Left renal pelvis (tissue), 4 donors: ENCODE data around the gene CFAP141. TPM values are rescaled to one million over a fixed set of nuclear protein-coding genes. Genes with fewer than 3 reads are reported as not detected.
A peak's percentile ranks its signal among the peaks of the same experiment; 100 is the strongest.
"Not testable (repeated sequence)": the region's sequence is repeated elsewhere in the genome, so short reads cannot be mapped to it uniquely, and the experiment has no call there.

Source experiments
- DNase-seq, 4 donors: peaks; one replicate each; pipeline ENCODE4 v3.0.0-alpha.2; 2013; ENCODE audit warnings: low read depth in 4 of 4, low spot score in 3 of 4
- polyA plus RNA-seq, 4 donors: library from polyadenylated mRNA; unstranded; fragments of 120-200 nt; gene quantifications; one replicate each; pipeline ENCODE4 v1.2.1, GENCODE V29; 2013; ENCODE audit not compliant: insufficient read length in 4 of 4

The CFAP141 gene
- polyA plus RNA-seq, 4 donors = 0.44 TPM; not detected in 3

DNA sequence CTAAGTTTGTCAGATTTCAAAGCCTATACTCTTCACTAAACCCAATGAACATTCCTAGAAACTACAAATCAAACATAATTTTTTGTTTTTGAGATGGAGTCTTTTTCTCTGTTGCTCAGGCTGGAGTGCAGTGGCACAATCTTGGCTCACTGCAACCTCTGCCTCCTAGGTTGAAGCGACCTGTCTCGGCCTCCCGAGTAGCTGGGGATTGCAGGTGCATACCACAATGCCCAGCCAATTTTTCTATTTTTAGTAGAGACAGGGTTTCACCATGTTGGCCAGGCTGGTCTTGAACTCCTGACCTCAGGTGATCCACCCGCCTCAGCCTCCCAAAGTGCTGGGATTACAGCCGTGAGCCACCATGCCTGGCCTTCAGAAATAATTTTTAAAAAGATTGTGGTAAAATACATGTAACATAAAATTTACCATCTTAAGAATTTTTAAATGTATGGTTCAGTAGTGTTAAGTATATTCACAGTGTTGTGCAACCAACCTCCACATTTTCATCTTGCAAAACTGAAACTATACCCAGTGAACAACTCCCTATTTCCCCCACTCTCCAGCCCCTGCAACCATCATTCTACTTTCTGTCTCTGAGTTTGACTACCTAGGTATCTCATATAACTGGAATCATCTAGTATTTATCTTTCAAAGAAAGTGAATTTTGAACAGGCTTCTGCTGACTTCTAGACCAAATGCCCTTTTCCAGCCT lies 2.7 kb upstream of the CFAP141 start:
- DNase-seq = no peak

DNA sequence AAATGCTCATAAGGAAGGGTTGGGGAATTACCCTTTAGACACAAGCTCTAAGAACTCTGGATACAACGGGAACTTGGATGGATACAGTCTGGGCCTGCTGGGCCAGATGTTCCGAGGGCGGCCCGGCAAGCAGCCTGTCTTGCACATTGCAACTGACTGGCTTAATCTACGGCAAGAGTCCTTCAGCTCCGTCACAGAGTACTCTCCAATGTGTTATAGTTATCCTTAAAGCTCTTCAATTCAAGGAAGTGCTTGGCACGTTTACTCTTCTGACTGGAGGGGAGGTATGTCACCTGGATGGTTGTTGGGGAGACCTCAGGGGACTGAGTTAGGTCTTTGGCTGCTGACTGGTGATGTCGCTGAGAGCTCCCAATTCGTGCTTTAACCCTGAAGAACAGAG lies 1.1 kb upstream of the CFAP141 start:
- no peak for DNase-seq

DNA sequence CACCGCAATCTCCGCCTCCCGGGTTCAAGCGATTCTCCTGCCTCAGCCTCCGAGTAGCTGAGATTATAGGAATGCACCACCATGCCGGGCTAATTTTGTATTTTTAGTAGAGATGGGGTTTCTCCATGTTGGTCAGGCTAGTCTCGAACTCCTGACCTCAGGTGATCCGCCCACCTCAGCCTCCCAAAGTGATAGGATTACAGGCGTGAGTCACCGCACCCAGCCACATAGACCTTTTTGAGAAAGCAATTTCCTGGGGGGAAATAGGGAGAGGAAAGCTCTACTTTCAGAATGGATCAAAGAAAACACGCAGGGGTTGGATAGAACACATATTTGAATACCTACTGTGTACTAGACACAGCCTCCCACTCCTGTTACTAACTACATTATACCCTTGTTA lies 355 bp downstream of the CFAP141 start:
- not testable (repeated sequence) for DNase-seq

DNA sequence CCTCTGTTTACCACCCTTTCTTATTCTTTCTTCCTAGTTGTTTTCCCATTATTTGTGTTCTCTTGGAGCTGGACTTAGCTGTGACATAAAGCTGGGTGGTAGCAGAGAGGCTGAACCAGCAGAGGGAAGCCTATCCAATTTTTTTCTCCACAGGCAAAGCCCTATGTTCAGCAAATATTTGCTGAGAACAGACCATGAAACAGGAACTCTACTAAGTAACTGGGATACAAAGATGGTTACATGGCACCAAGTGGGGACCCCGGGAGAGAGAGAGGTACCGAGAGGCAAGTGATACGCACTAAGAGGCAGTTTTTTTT lies 6.6 kb downstream of the CFAP141 start:
- DNase-seq = no peak

DNA sequence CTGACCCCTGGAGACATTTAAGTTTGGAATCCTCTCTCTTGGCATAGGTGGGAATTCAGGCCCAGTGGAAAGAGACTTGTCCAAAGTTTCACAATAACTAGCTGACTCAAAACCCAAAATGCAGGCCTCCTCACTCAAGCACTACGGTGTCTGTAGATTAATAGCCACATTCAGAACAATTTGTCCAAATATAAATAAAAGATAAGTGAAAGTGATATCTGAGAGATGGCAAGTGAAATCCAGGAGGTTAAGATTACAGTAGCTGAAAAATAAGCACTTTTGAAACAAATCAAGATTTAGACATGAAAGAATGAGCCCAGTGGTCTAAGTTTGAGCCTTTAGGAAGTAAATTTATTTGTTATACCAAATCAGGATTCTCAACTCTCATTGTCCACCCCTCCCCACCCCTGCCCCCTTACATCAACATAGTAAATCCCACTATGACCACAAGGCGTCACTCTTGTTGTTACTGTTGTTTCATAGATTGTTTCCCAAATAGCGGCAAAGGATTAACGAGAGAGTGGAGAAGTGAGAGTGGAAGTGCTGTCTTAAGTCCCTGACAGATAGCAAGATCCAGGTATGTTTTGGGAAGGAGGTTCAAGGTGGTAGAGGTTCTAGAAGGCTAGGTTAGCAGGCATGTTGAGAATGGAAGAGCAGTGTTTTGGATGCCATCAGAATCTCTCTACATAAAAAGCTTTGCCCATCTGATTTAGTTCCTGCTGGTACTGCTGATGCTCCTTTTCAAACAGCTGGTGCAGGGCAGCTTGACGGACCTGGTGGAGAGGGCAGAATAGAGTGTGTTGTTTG lies 7.2 kb downstream of the CFAP141 start:
- DNase-seq = peak in 1 of 4 donors; percentile 66

DNA sequence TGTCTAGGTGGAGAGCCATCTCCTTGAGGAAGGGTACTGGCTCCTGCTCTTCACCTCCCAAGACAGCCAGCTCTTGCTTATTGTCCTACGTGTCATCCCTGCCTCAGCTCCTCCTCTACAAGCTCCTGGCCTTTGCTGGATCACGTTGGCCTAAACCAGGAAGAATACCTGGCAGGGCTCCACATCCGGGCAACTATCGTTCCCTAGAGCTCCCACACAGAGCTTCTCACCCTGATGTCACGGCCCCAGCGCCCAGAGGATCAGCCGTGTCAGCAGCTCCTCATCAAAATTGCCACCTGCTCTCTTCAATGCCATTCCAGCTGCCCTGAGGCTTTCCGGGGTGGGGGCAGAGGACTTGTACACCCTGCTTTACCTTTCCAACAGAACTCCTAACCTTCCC lies 12.3 kb downstream of the CFAP141 start:
- DNase-seq = no peak

DNA sequence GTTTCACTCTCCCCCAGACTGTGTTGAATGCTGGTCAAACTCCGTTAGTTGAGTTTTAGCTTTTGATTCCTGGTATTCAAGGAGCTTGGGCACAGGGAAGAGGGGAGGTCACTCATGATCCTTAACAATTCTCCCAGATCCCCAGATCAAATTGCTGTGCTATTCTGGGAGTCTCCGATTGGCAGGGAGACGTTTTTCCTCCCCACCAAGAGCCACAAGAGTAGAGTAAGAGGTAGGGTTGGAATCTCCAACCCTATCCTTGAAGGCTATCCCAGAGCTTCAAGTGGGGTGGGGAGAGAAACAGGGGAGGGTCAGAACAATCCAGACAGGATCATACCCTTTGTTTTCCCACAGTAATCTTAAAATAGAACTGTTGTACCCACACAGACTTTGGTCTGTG lies 13.7 kb downstream of the CFAP141 start:
- no peak for DNase-seq

DNA sequence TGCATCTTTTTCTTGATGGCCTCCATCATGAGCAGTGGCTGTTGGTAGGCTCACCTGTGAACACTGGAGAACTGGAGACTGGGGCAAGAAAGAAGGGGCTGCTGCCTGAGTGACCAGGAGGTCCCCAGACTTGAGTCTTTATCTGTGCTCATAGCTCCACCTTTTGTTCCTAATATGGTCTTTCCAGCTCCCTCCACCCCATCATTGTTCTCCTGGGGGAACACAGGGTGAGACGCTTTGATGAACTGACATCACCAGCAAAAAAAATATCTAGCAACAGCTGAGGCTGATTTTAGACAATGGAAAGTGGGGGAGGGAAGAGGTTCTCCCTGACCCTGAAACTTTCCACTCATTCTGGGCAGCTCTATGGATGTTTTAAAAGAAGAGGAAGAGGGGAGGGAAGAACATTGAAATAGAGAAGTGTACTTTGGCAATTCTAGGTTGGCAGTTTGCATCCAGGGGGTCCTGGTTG lies 14.1 kb downstream of the CFAP141 start, which contains the start of gene TPM3:
TPM3 (minus strand) TSS at position 111 of the 472 bp plus-strand sequence; CDS start at position 29, 82 bp downstream.
- DNase-seq = no peak

DNA sequence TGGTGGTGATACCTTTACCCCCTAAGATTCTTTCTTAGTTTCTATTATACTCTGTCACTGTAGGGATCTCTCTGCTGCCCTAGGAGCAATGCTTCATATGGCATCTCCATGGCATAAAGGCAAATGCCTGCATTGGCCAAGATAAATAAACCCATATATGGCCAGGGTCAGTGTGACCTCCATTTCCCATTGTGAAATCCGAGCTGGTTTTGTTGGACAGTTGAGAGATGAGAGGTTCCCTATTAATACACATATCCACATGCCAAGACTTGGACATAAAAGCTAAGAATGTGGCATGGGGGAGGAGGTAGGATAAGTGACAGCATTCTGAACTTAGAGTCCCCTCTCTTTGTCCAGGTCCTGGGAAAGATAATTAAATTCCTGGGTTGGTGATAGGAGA lies 15.6 kb downstream of the CFAP141 start:
- no peak for DNase-seq

DNA sequence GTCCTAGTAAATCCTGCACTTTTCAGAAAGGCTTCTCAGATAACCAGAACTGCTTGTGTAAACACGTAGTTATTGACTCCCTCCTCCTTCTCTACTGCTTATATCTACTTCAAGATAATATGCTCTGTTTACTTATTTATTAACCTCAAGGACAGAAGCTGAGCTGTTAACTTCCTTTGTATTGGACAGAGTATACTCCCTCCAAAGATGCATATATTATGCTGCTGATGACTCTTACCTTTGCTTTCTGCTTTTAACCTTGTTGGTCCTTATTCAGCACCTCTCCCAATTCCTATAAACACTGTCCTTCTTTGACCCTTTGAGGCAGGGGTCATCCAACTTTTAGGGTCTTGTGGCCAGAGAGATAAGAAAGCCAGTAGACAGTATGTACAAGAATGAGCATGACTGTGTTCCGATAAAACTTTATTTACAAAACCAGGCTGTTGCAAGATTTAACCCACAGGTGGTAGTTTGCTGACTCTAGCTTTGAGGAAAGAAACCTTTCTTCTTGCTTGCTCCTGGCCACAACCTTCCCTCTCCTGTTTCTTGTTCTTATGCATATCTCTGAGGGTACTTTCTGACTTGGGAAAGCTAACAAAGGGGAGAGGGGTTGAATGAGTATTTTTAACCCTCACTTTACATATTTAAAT lies 19.2 kb downstream of the CFAP141 start:
- DNase-seq = no peak

DNA sequence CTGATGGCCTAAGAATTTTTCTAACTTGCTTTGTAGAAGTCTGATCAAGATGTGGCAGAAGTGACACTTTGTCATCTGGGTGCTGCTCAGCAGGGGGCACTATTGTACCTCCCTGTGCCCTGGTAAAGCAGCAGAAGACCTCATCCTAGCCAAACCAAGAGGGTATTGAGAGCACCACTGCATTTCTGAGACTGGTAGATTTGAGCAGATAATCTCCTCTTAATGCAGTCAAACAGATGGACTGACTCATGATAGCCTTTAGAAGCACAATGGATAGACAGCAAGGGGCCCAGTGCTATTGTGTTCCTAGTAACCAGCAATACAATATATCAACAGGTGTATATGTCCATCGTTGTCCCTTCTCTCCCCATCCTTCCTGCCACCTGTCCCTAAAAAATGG lies 20.0 kb downstream of the CFAP141 start:
- DNase-seq = no peak

DNA sequence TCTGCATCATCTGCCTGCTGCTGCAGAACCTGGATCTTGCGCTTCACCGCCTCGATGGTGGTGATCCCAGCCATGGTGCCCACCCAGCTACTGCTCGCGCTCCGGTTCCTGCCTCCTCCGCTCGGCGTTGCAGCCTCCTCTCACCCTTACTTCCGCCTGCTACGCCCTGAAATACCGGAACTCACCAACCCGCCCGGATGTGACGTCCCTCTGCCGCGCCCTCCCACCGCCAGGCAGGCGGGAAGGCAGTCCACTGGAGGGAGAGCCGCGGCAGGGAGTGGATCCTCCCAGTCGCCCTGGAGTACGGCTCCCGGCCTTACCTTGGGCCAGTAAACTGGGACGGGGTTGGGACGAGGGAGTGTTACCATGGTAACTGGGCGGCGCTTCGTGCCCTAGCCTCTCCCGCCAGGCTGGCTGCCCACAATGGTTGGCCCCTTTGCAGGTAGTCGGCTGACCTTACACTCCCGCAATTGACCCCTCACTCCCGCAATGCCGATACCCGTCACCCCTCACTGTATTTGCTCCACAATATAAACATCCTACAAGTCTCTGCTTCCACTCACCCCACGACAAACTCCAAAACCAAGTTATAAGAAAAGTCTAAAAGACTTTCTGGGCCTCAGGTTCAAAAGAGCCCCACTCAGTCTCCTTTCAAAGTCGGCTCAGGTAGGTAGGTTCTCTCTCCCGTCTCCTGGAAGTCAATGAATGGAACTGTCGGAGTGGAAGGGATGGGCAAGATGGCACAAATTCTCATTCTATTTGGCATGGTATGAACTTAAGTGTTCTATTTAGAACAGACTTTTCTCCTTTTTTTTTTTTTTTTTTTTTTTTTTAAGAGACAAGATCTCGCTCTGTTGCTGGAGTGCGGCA lies 22.9 kb downstream of the CFAP141 start:
- peak; percentile 78 to 89 (median 86) for DNase-seq

DNA sequence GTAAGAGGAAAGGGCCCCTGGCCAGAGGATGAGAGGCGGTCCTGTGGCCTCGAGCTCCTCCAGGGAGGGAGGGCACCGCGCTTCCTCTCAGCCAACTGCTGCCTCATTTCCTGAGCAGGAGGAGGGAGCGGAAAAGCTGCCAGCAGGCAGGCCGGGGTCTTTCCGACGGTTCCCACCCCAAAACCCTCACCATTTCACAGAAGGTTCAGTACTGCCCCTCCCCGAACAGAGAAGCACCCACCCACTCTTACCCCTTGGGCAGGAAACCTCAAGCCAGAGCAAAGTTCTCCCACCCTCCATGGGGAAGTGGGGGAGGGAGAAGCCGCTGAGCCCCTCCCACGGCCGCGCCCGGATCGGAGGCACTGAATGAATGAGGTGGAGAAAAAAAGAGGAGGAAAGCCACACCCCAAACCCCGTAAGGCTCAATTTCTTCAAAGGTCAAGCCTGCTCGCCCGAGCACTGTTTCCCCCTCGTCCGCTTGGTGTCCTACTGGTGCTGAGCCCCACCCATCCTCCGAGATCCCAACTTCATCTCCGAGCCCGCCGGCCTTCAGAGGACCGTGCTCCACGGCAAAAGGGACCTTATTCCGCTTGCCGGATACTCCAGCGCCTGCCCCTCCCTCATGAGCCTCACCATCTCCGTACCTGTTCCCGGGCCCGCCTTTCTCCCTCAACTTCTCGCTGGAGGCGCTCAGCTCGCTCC lies 23.6 kb downstream of the CFAP141 start:
- DNase-seq = peak in 2 of 4 donors; percentile 25 to 29

DNA sequence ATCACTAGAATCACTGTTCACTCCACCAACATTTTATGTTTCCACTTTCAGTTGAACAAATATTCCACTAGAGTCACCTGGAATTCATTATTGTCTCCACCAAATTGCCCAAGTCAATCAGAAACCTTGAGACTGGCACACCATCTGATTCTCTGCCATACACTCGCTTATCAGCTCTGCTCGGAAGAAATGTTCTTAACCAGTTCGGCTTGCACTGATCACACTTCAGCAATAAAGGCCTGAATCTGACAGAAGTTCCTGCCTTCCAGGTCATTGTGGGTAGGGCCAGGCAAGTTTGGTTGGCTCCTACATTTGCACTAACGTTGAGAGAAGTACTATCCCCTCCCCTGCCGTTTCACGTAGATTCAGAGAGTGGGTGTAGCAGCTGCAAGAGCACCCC lies 24.2 kb downstream of the CFAP141 start:
- no peak for DNase-seq

DNA sequence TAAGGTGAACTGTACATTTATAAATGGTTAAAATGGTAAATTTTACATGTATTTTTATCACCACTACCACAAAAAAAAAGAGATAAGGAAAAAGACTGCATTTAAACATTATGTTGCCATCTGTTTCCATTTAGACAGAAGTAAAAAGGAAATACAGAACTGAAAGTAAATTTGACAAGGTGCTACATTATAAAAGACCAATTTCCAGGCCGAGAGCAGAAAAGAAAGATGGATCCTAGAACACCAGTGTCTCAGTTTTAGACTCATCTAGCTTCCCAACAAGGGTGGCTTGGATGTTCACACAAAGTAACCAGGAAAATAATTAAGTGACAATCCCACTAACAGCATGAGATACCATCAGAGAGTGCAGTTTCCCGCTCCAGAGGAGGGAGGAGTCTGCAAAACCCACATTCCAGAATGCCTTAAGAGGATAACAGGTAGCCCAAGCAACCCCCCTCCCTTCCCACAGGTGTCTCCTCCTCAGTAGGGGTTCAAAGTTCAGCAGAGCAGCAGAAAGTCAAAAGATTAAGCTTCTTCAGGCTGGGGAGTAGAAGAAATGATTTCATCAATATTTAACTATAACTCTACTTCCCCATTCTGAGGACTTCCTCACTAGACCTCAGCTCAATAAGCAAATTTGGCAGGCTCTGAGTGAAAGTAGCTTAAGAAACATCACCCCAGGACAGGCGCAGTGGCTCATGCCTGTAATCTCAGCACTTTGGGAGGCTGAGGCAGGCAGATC lies 26.0 kb downstream of the CFAP141 start:
- DNase-seq = no peak

DNA sequence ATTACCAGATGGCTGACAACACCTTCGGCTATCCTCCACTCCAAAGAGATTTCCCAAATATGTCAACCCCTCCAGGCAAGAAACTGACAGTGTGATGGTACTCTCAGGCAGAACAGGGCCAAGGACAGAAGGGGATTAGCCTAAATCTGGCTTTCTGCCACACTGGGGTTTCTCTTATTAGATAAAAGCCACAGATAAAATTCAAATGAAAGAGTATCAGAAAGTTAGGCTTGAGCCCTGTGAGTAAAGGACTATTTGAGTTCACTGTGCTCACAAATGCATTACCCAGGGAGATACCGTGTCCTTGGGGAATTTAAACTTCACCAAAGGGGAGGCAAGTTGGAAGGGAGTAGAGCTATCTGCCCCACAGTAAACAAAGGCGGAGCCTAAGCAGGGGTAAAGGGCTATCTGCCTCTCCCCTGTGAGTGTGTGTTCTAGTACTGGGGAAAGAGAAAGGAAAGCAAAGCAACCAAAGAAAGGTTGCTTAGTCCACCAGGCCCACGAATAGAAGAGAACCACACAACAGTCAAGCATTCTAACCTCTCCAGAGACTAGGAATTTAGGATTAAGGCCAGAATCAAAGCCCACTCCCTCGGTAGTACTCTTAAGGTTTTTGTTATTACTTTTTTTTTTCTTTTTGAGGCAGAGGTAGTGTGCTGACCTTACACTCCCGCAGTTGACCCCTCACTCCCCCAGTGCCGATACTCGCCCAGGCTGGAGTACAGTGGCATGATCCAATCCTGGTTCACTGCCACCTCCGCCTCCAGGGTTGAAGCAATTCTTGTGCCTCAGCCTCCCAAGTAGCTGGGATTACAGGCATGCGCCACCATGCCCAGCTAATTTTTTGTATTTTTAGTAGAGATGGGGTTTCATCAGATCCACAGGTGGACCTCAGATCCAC lies 27.0 kb downstream of the CFAP141 start:
- no peak for DNase-seq

DNA sequence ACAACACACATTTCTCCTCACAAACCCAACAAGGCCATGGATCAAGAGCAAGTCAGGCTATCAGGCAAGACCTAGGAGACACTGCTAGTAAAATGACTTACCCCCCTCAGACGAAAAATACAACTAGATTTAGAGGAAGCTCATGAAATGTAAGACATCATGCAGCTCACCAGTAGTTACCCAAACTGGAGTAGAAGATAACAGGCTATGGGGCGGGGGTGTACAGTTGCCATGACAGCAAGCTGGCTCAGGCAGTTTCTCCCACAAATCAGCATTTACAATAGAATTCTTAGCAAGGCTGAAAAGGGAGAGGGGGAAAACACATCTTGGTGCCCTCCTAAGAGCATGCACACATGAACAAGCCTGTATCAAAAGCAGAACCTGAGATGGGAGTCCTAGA lies 28.1 kb downstream of the CFAP141 start:
- DNase-seq = no peak

DNA sequence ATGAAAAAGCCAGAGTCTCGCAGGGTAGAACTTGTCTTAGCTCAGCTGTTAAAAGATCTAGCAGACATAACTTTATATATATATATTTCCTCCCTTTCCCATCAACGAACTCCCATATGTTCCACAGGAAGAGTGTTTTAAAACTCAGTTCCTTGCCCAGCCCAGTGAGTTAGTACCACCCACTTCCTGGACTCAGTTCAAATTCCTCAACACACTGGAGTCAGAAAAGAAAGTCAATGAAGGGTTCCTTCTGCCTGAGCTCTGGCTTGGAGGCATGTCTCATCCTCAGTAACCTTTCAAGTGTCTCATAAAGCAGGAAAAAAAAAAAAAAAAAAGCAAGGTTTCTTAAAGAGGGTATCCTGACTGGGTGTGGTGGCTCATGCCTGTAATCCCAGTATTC lies 29.8 kb downstream of the CFAP141 start:
- peak in 1 of 4 donors; percentile 21 for DNase-seq
